MM.1S (cell line): ENCODE results near the gene F10.

Experiments used
- DNase-seq: peaks from one replicate; pipeline ENCODE4 v3.0.0-alpha.2; 2015
- H2AFZ ChIP-seq: fragments of 300-600 bp; sonication (generic); 2 replicates; pipeline ENCODE4 v1.6.0; 2016; ENCODE audit warnings: antibody characterized with exemption, low read length
- H3F3A ChIP-seq: fragments of 300-600 bp; sonication (generic); 2 replicates; pipeline ENCODE4 v1.6.1; 2016; ENCODE audit warnings: mild to moderate bottlenecking, antibody characterized with exemption, low read length, moderate library complexity, mixed read lengths; ENCODE audit not compliant: insufficient read depth
- H3K27ac ChIP-seq: fragments of 300-600 bp; sonication (generic); 2 replicates; pipeline ENCODE4 v1.5.1; 2016; ENCODE audit warnings: mild to moderate bottlenecking, low read length
- H3K27me3 ChIP-seq: fragments of 300-600 bp; sonication (generic); replicated peaks from 2 replicates; pipeline ENCODE4 v1.6.0; 2016; ENCODE audit warnings: low read length; ENCODE audit not compliant: insufficient read depth
- H3K36me3 ChIP-seq: fragments of 300-600 bp; sonication (generic); replicated peaks from 2 replicates; pipeline ENCODE4 v1.6.1; 2016; ENCODE audit warnings: mild to moderate bottlenecking, low read length, mixed read lengths; ENCODE audit not compliant: insufficient read depth
- H3K4me1 ChIP-seq: fragments of 300-600 bp; sonication (generic); 2 replicates; pipeline ENCODE4 v1.6.1; 2016; ENCODE audit warnings: low read length, mixed read lengths
- H3K4me2 ChIP-seq: fragments of 300-600 bp; sonication (generic); 2 replicates; pipeline ENCODE4 v1.6.0; 2016; ENCODE audit warnings: low read depth, low read length
- H3K4me3 ChIP-seq: fragments of 300-600 bp; sonication (generic); 2 replicates; pipeline ENCODE4 v1.5.1; 2016; ENCODE audit warnings: low read length, mixed read lengths
- H3K79me2 ChIP-seq: fragments of 300-600 bp; sonication (generic); 2 replicates; pipeline ENCODE4 v1.6.1; 2016; ENCODE audit warnings: mixed run types, low read length, mixed read lengths
- H3K9ac ChIP-seq: fragments of 300-600 bp; sonication (generic); 2 replicates; pipeline ENCODE4 v1.6.1; 2016; ENCODE audit warnings: low read length, mixed read lengths
- H3K9me2 ChIP-seq: fragments of 300-600 bp; sonication (generic); replicated peaks from 2 replicates; pipeline ENCODE4 v1.6.1; 2016; ENCODE audit warnings: mild to moderate bottlenecking, low read length, mixed read lengths; ENCODE audit not compliant: insufficient read depth
- H3K9me3 ChIP-seq: fragments of 300-600 bp; sonication (generic); replicated peaks from 2 replicates; pipeline ENCODE4 v1.6.1; 2016; ENCODE audit warnings: mild to moderate bottlenecking, low read length, mixed read lengths; ENCODE audit not compliant: insufficient read depth
- H4K20me1 ChIP-seq: fragments of 300-600 bp; sonication (generic); 2 replicates; pipeline ENCODE4 v1.6.1; 2016; ENCODE audit warnings: mild to moderate bottlenecking, low read length, moderate library complexity, mixed read lengths; ENCODE audit not compliant: insufficient read depth
- EZH2 ChIP-seq: fragments of 300-600 bp; sonication (generic); optimal IDR thresholded peaks from 2 replicates; pipeline ENCODE3; 2017; ENCODE audit warnings: low read depth, mild to moderate bottlenecking, antibody characterized with exemption, low read length, mixed read lengths
- EZH2phosphoT487 ChIP-seq: fragments of 300-600 bp; sonication (generic); IDR thresholded peaks from 2 replicates; pipeline ENCODE4 v1.6.1; 2018; ENCODE audit warnings: antibody characterized with exemption, low read length
- TF ChIP-seq, protein P1 (sequence below): fragments of 300-600 bp; sonication (generic); IDR thresholded peaks from 2 replicates; pipeline ENCODE4 v1.5.1; 2016; ENCODE audit warnings: antibody characterized with exemption, low read length, mixed read lengths

Gene F10

GRCh38 chr13:113125506-113126264 lies 3.1 kb downstream of the F10 start:
- DNase-seq, result no peak
- Histone ChIP-seq H3K4me2 (no peak overlapping the region), H3K27me3 (peaks cover 92% of the 10 kb centered on the region), H3F3A (no peaks in the 10 kb centered on the region), H2AFZ (no peak overlapping the region), H3K9ac (no peak overlapping the region), H3K9me3 (no peaks in the 10 kb centered on the region), H3K4me3 (no peak overlapping the region), H4K20me1 (no peaks in the 10 kb centered on the region), H3K79me2 (no peaks in the 10 kb centered on the region), H3K9me2 (no peaks in the 10 kb centered on the region), H3K27ac (no peak overlapping the region), H3K36me3 (no peaks in the 10 kb centered on the region), H3K4me1 (no peaks in the 10 kb centered on the region)
- no peak for TF ChIP-seq EZH2phosphoT487
- no peak for TF ChIP-seq EZH2
- TF ChIP-seq, protein P1, sequence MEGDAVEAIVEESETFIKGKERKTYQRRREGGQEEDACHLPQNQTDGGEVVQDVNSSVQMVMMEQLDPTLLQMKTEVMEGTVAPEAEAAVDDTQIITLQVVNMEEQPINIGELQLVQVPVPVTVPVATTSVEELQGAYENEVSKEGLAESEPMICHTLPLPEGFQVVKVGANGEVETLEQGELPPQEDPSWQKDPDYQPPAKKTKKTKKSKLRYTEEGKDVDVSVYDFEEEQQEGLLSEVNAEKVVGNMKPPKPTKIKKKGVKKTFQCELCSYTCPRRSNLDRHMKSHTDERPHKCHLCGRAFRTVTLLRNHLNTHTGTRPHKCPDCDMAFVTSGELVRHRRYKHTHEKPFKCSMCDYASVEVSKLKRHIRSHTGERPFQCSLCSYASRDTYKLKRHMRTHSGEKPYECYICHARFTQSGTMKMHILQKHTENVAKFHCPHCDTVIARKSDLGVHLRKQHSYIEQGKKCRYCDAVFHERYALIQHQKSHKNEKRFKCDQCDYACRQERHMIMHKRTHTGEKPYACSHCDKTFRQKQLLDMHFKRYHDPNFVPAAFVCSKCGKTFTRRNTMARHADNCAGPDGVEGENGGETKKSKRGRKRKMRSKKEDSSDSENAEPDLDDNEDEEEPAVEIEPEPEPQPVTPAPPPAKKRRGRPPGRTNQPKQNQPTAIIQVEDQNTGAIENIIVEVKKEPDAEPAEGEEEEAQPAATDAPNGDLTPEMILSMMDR, result no peak

DNA sequence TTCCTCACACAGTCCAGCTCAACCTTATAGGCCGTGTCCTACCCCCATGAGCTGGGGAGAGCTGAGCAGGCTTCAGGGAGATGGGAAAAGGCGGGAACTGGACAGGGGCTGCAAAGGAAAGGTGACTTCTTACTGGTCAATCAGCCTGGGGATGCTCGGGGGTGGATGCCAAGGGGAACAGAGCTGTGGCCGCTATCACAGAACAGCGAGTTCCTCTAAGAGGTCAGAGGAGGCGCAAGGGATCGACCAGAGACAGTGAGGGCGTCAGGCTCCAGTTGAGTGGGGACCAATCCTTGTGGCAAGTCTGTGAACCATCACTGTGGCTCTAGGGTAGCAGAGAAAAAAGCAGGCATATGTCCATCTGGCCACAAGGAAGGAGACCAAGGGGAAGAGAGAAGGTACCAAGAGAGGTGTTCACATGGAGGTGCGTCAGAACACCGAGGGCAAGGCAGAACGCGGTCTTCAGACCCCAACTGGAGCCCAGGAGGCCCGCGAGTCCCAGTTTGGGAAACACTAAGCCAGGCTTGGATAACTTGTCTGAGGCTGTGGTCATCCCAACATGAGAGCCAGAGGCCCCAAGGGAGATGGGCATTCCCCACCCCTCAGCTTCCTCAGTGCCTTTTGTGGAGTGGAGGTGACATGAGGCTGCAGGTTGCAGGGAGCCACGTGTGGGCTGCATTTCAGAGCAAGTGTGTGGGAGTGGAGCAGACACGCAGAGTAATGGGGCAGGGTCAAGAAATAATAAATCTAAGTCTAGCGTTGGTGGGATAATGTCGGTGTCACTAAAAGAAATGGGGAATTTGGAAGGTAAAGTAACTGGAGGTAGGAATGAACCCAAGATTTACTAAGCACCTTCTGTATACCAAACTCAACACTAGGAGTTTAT lies 3.9 kb downstream of the F10 start:
- DNase-seq, result no peak
- Histone ChIP-seq H3K4me2 (no peak overlapping the region), H3K79me2 (no peaks in the 10 kb centered on the region), H3K4me1 (no peaks in the 10 kb centered on the region), H3K4me3 (no peak overlapping the region), H2AFZ (no peak overlapping the region), H3F3A (no peaks in the 10 kb centered on the region), H3K36me3 (no peaks in the 10 kb centered on the region), H3K27me3 (peaks cover 92% of the 10 kb centered on the region), H3K9ac (no peak overlapping the region), H4K20me1 (no peaks in the 10 kb centered on the region), H3K27ac (no peak overlapping the region), H3K9me2 (no peaks in the 10 kb centered on the region), H3K9me3 (no peaks in the 10 kb centered on the region)
- TF ChIP-seq, protein P1, result no peak
- no peak for TF ChIP-seq EZH2phosphoT487
- no peak for TF ChIP-seq EZH2

DNA sequence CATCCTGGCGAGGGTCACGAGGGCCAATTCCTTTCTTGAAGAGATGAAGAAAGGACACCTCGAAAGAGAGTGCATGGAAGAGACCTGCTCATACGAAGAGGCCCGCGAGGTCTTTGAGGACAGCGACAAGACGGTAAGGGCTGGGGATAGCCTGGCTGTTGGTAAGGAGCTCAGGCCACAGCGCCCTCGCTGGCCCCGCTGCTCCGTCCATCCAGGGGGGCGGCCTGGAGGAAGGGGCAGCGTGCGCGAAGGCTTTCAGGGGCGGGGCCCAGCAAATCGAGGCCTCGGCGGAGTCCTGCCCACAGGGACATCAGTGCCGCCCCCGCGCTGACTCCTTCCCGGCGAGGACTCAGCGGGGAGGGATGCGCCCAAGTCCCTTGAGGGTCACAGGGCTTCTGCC lies 6.9 kb downstream of the F10 start:
- Histone ChIP-seq H4K20me1 (no peaks in the 10 kb centered on the region), H3K27ac (no peak overlapping the region), H3K9me3 (no peaks in the 10 kb centered on the region), H3K4me1 (no peaks in the 10 kb centered on the region), H3K4me2 (no peak overlapping the region), H3K9ac (no peak overlapping the region), H2AFZ (no peak overlapping the region), H3K27me3 (peaks cover 91% of the 10 kb centered on the region), H3K79me2 (no peaks in the 10 kb centered on the region), H3F3A (no peaks in the 10 kb centered on the region), H3K36me3 (no peaks in the 10 kb centered on the region), H3K4me3 (no peak overlapping the region), H3K9me2 (no peaks in the 10 kb centered on the region)
- DNase-seq, result no peak
- TF ChIP-seq EZH2 (no peak), EZH2phosphoT487 (no peak)
- TF ChIP-seq, protein P1, result no peak
